Neuron (in vitro differentiated cells): ENCODE measurements around the gene IRF3.

Experiments
- H2AFZ ChIP-seq: one replicate; pipeline ENCODE4 v1.6.1; 2013; ENCODE audit warnings: low read depth, mild to moderate bottlenecking, inconsistent platforms, low read length, moderate library complexity
- H3K27me3 ChIP-seq: one replicate; pipeline ENCODE4 v1.6.1; 2013; ENCODE audit warnings: low read length; ENCODE audit not compliant: insufficient read depth
- H3K36me3 ChIP-seq: one replicate; pipeline ENCODE4 v1.6.1; 2013; ENCODE audit warnings: low read length; ENCODE audit not compliant: insufficient read depth
- H3K4me1 ChIP-seq: one replicate; pipeline ENCODE4 v1.6.1; 2013; ENCODE audit warnings: low read length; ENCODE audit not compliant: insufficient read depth
- H3K4me3 ChIP-seq: 2 replicates; pipeline ENCODE4 v1.5.1; 2013; ENCODE audit warnings: mild to moderate bottlenecking, low read length, moderate library complexity
- H3K9me3 ChIP-seq: one replicate; pipeline ENCODE4 v1.6.1; 2013; ENCODE audit warnings: low read length

IRF3 gene

DNA sequence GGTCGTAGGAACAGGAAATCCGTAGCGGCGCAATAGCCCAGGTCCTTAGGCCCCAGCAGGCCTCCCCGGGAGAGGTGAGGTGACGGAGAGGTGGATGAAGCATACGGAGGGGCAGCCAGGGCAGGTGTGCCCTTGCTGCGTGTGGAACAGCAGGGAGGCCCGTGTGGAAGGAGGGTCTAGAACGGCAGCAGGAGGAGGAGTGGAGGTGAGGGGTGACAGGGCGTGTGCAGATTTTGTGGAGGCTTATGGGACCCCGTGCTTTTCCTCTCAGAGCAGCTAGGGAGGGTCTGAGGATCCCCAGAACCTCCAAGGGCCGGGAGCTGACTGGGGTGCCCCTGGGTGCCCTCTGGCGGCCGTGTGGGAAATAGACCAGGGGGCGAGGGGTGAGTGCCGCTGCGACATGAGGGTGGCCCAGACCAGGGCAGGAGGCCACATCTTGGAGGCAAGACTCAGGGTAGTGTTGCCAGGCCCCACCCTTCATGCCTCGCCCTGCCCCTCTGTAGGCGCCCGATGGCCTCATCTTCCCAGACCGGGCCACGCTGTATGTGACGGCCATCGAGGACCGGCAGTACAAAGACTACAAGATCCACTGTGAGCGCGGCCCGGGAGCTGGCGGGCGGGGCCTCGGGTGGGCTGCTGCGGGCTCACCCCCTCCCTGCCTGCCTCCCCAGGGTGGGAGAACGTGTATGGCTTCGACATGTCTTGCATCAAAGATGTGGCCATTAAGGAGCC lies 18.8 kb upstream of the IRF3 start:
- Histone ChIP-seq H3K27me3 (no peaks in the 10 kb centered on the region), H3K36me3 (peaks cover 62% of the 10 kb centered on the region), H3K9me3 (no peaks in the 10 kb centered on the region), H3K4me3 (no peak overlapping the region), H3K4me1 (peaks cover 20% of the 10 kb centered on the region), H2AFZ (no peak overlapping the region)

- H3K9me3 ChIP-seq = no peaks in the 10 kb centered on the region
- peaks cover 59% of the 10 kb centered on the region for H3K36me3 ChIP-seq
- no peak overlapping the region for H3K4me3 ChIP-seq
- no peaks in the 10 kb centered on the region for H3K27me3 ChIP-seq
- no peak overlapping the region for H2AFZ ChIP-seq
- peaks cover 25% of the 10 kb centered on the region for H3K4me1 ChIP-seq
Measured at GRCh38 chr19:49683814-49684250, 18.2 kb upstream of the IRF3 start.

DNA sequence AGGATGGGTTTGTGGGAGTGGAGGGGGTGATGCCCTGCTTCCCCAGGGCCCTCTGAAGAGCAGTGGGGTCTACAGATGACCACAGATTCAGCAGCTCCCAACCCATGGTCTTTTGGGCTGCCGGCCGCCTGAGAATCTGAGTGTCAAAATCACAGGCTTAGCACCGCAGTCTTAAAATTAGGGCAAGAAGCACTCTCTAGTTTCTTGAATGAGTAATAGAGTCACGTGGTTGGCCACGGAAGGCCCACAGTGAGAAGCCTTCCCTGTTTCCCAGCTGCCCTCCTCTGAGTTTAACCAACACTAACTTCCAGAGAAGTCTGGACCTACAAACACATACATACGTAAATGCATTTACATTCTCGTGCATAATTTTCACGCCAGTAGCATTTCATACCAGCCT lies 16.6 kb upstream of the IRF3 start:
- H3K9me3 ChIP-seq = no peaks in the 10 kb centered on the region
- peaks cover 28% of the 10 kb centered on the region for H3K4me1 ChIP-seq
- H3K27me3 ChIP-seq = no peaks in the 10 kb centered on the region
- H2AFZ ChIP-seq = no peak overlapping the region
- no peak overlapping the region for H3K4me3 ChIP-seq
- H3K36me3 ChIP-seq = peaks cover 50% of the 10 kb centered on the region

DNA sequence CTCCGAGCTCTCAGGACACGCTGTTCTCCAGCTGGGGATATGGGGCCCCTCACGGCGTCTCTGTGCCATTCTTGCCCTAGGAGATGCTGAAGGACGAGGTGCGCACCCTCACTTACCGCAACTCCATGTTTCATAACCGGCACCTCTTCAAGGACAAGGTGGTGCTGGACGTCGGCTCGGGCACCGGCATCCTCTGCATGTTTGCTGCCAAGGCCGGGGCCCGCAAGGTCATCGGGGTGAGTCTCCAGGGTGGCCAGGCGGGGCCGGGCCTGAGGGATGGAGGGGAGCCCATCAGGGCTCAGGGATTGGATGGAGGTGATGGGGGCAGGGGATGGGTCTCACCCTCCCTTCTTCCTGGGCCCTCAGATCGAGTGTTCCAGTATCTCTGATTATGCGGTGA lies 16.2 kb upstream of the IRF3 start:
- no peak overlapping the region for H2AFZ ChIP-seq
- no peak overlapping the region for H3K4me3 ChIP-seq
- peaks cover 28% of the 10 kb centered on the region for H3K4me1 ChIP-seq
- H3K36me3 ChIP-seq = peaks cover 48% of the 10 kb centered on the region
- no peaks in the 10 kb centered on the region for H3K9me3 ChIP-seq
- no peaks in the 10 kb centered on the region for H3K27me3 ChIP-seq

GRCh38 chr19:49680421-49681351 lies 15.0 kb upstream of the IRF3 start:
- Histone ChIP-seq H3K4me1 (peaks cover 28% of the 10 kb centered on the region), H3K36me3 (peaks cover 40% of the 10 kb centered on the region), H3K9me3 (no peaks in the 10 kb centered on the region), H2AFZ (no peak overlapping the region), H3K27me3 (no peaks in the 10 kb centered on the region), H3K4me3 (no peak overlapping the region)

DNA sequence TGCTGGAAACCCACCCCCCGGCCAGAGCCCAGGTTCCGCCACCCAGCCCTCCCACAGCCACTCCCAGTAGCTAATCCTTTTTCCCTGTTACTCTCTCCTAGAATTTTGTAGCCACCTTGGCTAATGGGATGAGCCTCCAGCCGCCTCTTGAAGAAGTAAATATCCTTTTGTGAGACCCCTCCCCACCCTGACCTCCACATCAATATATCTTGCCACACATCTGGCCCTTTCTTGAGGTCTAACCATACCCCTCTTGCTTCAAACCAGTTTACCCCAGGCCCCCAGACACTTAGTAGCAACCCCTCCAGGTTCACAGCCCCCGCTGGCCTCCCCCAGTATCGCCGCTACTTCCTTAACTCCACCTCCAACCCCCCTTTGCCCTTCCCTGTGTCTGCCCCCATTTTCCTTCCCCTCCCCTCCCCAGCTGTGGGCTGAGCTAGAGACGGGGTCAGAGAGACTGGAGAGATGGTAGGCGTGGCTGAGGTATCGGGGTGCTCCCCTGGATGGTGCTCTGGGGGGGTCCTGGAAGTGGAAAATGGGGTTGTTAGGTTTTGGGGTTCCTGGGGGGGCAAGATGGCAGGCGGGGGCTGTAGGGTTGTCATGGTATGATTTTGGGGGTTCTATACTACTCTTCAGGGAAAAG lies 14.2 kb upstream of the IRF3 start:
- Histone ChIP-seq H2AFZ (no peak overlapping the region), H3K4me3 (no peak overlapping the region), H3K9me3 (no peaks in the 10 kb centered on the region), H3K4me1 (peaks cover 28% of the 10 kb centered on the region), H3K36me3 (peaks cover 33% of the 10 kb centered on the region), H3K27me3 (no peaks in the 10 kb centered on the region)

GRCh38 chr19:49678985-49679770 lies 13.5 kb upstream of the IRF3 start:
- peaks cover 26% of the 10 kb centered on the region for H3K36me3 ChIP-seq
- H2AFZ ChIP-seq = no peak overlapping the region
- peaks cover 28% of the 10 kb centered on the region for H3K4me1 ChIP-seq
- H3K4me3 ChIP-seq = no peak overlapping the region
- no peaks in the 10 kb centered on the region for H3K27me3 ChIP-seq
- no peaks in the 10 kb centered on the region for H3K9me3 ChIP-seq

DNA sequence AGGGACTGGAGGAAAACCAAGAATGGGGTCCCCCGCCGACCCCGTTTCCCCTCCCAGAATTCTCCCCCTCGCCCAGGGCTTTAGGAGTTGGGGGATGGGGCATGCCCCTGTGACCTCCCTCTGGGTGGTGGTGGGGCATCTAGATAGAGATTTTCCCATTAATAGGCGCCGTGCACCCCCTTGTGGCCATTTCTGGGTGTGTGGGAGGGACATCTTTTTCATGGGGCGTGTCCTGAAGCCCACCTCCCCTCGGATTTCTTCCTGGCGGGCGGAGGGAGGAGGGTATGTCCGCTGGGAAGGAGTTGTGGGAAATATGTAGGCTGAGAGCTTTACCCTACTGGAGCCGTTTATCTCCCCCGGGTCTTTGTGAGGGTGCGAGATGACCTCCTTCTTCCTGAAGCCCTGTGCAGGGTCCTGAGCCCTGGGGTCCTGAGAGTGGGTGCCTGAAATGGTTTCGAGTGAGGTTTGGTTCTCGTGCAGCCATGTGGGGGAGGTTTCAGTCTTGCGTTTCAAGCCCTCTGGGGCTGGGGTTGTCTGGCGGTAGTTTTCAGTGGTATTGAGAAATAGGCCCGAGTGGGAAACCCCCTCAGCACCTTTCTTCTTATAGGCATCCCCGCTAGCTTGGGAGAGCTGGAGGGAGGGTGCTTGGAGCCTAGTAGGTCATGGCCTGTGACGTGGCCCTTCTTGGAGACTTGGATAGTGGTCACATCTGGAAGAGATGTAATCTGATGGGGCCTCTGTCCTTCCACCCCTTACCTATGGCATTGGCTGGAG lies 12.4 kb upstream of the IRF3 start:
- H3K9me3 ChIP-seq = no peaks in the 10 kb centered on the region
- H3K4me1 ChIP-seq = peaks cover 28% of the 10 kb centered on the region
- peaks cover 23% of the 10 kb centered on the region for H3K36me3 ChIP-seq
- H2AFZ ChIP-seq = no peak overlapping the region
- H3K4me3 ChIP-seq = peak overlapping the region; percentile 95
- H3K27me3 ChIP-seq = no peaks in the 10 kb centered on the region

DNA sequence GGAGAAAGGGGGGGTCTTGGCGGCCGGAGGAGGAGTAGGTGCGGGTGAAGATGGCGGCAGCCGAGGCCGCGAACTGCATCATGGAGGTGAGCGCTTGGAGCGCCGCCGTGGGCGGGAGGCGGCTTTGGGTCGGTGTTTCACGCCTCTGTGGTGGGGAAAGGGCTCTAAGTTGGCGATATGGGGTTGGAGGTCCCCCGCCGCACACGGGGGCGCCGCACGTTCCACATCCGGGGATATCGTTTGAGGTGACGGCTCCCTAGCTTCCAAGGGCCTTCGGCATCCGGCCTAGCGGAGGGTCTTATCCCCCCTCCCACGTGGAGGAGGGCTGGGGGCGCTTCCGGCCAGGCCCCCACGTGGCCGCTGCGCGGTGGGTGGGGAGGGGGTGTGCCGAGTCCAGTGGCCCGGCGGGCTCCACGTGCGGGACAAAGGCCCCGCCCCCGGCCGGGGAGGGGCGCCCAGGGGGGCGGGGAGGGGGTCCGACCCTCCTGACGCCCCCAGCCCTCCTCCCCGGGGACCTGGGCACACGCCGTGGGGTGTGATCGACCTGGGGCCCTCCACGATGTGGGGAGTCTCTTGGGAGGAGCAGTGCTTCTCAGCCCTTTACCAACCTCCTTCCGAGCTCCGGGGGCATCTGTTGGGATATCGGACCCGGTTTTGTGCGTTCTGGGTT lies 11.7 kb upstream of the IRF3 start, which contains the start of gene PRMT1:
Gene PRMT1 (plus strand): TSS at position 41 of the 670 bp plus-strand sequence. CDS start 10 bp downstream, at position 51.
- Histone ChIP-seq H3K9me3 (no peaks in the 10 kb centered on the region), H3K4me1 (peaks cover 28% of the 10 kb centered on the region), H3K36me3 (peaks cover 18% of the 10 kb centered on the region), H2AFZ (peak within 1 kb of the TSS; percentile 73), H3K4me3 (peak within 1 kb of the TSS; percentile 95), H3K27me3 (no peaks in the 10 kb centered on the region)

- no peak overlapping the region for H2AFZ ChIP-seq
- H3K4me3 ChIP-seq = peak overlapping the region; percentile 95
- peaks cover 12% of the 10 kb centered on the region for H3K36me3 ChIP-seq
- H3K27me3 ChIP-seq = no peaks in the 10 kb centered on the region
- no peaks in the 10 kb centered on the region for H3K9me3 ChIP-seq
- peaks cover 32% of the 10 kb centered on the region for H3K4me1 ChIP-seq
Measured at GRCh38 chr19:49676784-49677230, 11.2 kb upstream of the IRF3 start.

GRCh38 chr19:49676136-49676783 lies 10.6 kb upstream of the IRF3 start:
- peaks cover 9% of the 10 kb centered on the region for H3K36me3 ChIP-seq
- H3K4me3 ChIP-seq = peak overlapping the region; percentile 52
- H3K9me3 ChIP-seq = no peaks in the 10 kb centered on the region
- H3K4me1 ChIP-seq = peaks cover 34% of the 10 kb centered on the region
- H2AFZ ChIP-seq = peak overlapping the region; percentile 73
- H3K27me3 ChIP-seq = no peaks in the 10 kb centered on the region
